GM21619 (cell line): Measurements from ENCODE around the gene WASF3.

Experiments
- ATAC-seq: cut with Tn5 transposase; IDR thresholded peaks from one replicate; pipeline ENCODE4 v1.9.1; 2021; ENCODE audit not compliant: unreplicated experiment

Gene WASF3

DNA sequence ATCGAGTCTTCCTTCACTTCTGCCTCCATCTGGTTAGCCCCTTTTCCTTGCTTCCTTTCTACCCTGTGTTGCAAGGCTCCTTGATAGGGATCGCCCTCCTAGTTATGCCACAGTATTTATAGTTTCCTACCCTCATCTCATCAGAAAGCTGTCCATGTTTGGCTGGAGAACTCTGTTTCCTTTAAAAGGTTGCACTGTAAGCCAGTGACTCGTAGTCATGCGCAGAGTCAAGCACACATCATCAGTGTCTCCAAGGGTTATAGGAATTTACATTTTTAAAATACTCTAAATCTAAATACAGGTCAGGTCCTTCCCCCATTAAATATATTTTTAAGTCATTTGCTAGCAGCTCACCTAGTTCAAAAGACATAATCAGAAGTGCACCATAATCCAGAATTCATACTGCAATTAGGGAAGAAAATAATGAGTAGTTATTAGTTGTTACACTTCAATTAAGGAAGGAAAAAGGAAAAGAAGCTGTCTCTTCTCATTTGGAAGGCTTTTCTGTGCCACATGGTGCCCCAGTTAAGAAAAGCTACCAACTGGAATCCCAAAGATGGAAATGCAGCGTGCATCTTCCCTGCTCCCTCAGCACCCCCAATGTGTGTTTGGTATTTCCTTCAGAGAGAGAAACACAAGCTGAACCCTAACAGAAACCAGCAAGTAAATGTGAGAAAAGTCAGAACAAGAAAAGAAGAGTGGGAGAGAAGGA, 122.1 kb downstream of the WASF3 start:
- ATAC-seq, result no peak

- ATAC-seq, result no peak
Measured at GRCh38 chr13:26680123-26680450, 122.6 kb downstream of the WASF3 start.

DNA sequence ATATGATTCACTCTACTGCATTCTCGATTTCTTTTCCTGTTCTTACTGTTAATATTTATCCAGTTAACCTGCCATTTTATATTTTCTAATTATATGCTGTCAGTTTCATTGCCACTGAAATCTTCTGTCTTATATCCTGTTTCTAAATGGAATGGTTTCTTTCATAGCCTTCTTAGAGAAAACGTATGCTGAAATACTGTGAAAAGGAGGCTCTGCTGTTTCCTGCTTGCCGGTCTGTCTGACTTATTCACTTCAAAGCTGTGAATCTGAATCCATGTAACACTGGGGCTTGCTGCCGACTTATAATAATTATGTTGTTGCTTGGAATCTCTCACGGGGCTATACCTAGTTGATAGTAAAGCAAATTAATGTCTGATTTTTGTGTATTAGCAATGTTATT, 123.1 kb downstream of the WASF3 start:
- ATAC-seq, result no peak

DNA sequence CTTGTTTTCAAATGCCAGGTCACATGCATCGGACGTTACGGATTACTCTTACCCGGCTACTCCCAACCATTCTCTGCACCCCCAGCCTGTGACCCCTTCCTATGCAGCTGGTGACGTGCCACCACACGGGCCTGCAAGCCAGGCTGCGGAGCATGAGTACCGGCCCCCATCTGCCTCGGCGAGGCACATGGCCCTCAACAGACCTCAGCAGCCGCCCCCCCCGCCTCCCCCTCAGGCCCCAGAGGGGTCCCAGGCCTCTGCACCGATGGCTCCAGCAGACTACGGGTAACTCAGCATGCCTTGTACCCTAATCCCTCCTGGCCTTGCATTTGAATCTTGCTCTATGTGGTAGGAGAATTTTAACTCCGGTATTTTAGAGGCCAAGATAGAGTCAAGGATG, 123.6 kb downstream of the WASF3 start:
- ATAC-seq, result no peak

- no peak for ATAC-seq
Measured at GRCh38 chr13:26682606-26683005, 125.1 kb downstream of the WASF3 start.

DNA sequence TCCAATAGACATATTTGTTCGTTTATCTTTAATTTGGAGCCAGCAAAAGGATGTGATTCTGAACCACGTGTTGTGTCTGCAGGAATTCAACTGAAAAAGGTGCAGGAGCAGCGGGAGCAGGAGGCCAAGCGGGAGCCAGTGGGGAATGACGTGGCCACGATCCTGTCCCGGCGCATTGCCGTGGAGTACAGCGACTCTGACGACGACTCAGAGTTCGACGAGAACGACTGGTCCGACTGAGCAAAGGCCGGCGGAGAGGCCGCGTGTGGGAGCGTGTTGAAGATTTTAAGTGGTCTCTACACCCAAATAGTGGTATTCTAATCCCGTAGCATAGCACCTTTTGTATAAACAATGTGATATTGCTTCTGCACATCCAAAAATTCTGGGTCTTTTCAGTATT, 128.1 kb downstream of the WASF3 start:
- ATAC-seq, result no peak

- ATAC-seq, result no peak
Measured at GRCh38 chr13:26686285-26686684, 128.8 kb downstream of the WASF3 start.

GRCh38 chr13:26688286-26688685, 130.8 kb downstream of the WASF3 start:
- no peak for ATAC-seq

- ATAC-seq, result no peak
Measured at GRCh38 chr13:26688980-26689379, 131.5 kb downstream of the WASF3 start.

DNA sequence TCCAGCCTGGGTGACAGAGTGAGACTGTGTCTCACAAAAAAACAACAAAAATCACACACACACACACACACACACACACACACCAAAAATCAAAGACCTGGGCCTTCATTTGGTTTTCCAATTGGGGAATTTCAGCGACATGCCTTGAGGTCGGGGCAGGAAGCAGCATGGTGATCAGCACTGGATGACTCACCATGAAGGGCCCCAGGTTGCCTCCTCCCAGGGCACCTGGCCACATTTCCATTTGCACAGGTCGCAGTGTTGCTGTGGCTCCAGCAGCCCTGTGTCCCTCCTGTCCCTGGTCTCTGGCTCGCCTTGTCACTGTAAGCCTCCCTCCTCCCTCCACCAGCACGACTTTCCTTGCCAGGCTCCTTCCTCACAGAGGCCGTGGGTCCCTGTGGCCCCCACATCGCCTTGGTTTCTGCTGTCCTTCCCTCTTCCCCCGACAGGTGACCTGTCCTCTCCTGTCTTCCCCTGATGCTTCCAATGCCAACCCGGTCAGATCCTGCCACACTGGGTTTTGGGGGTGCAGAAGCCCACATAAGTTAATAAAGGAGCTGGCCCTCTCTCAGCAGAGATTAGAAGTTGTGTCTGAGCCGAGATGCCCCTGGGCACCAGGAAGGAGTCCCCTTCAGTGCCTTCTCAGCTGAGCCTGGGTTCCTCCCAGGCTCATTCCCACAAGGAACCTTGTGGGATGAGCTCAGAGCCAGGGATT, 136.4 kb downstream of the WASF3 start:
- ATAC-seq, result no peak

GRCh38 chr13:26694609-26695359, 137.3 kb downstream of the WASF3 start:
- no peak for ATAC-seq

- no peak for ATAC-seq
Measured at GRCh38 chr13:26695360-26695705, 137.8 kb downstream of the WASF3 start.

DNA sequence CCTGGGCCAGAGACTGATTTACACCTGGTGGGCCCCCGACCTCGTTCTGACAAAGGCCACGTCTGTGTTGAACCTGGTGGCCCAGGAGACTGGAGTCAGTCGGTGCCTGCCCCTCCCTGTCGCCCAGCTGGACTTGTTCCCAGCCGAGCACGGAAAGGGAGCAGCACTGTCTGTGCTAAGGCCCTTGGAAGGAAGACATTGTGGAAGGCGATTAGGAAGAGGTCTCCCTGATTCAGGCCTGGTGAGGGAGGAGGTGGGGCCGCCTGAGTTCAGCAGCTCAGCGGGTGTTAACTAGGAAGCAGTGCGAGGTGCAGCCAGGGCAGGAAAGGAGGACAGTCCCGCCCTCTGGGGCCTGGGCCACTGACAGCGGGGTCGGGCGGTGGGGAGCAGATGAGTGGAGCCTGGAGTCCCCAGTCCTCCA, 138.4 kb downstream of the WASF3 start:
- ATAC-seq, result no peak

DNA sequence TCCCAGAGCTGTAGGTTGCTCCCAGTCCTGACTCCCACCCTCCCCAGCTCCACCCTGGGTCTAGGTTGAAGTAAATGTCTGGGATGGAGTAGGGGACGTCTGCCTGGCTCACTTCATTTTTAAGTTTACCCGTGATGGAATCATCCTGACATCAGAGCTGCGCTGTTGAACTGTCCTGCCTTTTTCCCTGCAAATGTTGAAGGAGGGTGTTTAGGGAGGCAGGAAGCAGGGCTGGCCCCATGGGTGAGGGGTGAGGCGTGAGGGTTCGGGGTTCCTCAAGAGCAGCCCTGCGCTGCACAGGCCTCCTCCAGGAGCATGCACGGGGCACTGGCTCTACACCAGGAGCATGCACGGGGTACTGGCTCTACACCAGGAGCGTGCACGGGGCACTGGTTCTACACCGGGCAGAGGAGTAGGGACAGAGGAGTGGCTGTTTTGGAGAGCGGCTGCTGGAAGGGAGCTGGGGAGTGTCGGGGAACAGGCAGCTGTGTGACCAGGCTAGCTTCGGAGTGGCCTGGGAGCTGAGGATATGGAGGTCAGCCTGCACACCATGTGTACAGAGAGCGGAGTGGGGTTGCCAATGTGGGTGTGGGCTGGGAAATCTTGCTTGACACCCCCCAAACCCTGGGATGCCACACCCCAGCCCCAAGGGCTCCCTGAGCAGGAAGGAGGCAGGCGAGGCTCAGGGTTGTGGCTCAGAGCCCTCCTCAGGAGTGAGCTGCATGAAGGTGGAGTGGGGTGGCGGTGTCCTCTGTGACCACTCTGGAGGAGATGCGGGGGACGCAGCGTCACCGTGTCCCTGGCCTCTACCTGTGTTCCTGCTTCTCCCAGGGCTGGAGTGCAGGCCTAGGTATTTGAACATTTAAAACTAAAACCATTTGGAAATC, 139.8 kb downstream of the WASF3 start:
- ATAC-seq, result no peak

GRCh38 chr13:26698392-26699196, 141.1 kb downstream of the WASF3 start:
- no peak for ATAC-seq

DNA sequence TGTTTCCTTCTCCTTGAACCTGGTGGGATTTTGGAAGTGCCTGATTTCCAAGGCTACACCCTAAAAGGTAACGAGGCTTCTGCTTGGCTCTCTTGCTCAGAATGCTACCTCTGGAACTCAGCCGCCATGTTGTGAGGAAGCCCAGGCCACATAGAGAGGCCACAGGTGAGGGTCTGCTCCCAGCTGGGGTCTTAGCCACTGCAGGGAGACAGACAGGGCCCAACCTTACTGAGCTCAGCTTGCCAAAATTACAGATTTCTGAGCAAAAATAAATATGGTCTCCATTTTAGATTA, 141.7 kb downstream of the WASF3 start:
- ATAC-seq, result no peak

DNA sequence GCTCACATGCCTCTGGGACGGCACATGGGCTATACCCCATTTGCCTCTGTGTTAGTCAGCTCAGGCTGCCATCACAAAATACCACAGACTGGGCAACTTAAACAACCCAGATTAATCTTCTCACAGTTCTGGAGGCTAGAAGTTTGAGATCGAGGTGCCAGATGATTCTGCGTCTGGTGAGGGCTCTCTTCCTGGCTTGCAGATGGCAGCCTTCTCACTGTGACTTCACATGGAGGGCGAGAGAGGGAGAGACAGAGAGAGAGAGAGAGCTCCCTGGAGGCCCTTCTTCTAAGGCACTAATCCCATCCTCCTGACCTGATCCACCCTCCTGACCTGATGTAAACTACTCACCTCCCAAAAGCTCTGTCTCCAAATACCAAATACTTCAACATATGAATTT, 148.1 kb downstream of the WASF3 start:
- no peak for ATAC-seq

- no peak for ATAC-seq
Measured at GRCh38 chr13:26706381-26706780, 148.9 kb downstream of the WASF3 start.

DNA sequence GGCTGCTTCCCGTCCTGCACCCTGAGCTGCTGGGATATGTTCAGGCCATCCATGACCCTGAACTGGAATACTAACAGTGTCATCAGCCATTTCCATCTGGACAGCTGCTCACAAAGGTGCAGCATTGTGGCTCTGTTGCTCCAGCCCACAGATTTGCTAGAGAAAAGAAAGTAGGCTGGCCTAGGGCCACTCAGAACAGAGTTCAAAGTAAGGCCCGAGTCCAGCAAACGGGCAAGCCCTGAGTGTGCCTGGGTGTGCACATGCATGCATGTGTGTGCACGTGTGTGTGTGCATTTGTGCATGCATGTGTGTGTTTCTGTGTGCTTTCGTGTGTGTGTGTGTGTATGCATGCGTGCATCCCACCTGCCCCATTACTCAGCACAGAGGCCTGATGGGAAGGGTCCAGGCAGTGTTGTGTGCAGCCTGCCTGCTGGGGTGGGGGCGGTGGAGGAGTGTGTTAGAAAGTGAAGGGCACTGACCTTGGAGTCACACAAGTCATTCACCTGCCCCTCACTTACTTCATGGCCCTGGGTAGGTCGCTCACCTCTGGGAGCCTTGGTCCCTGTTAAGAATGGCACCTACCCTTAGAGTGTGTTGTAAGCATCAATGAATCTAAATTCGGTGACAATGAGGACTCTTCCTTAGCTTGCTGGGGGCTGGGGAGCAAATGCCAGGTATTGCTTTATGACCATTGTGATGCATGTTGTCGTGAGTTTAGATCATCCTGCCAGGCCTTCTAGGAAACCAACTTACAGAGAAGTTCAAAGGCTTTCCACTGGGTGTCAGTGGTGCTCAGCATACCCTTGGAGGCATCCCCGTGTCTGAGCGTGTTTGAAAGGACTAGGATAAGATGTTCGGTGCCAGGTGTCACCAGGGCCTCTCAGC, 149.9 kb downstream of the WASF3 start:
- ATAC-seq, result no peak

GRCh38 chr13:26708007-26708297, 150.5 kb downstream of the WASF3 start:
- no peak for ATAC-seq
